Pancreas (tissue), 10 donors: ENCODE measurements around the gene CCNE1. TPM values are rescaled to one million over a fixed set of nuclear protein-coding genes. Genes with fewer than 3 reads are reported as not detected.
"Not testable (repeated sequence)": the region's sequence is repeated elsewhere in the genome, so short reads cannot be mapped to it uniquely, and the experiment has no call there.

ENCODE experiments used
- ATAC-seq, 4 donors: fragments of 200-7000 bp; cut with Tn5 transposase; one replicate each; pipeline versions ENCODE4 v1.8.0 to v1.9.1; 2020; ENCODE audit warnings: mild to moderate bottlenecking in 4 of 4, moderate library complexity in 4 of 4
- DNase-seq, 6 donors: peaks; one replicate each; pipeline ENCODE4 v3.0.0-alpha.2; 2020
- FAIRE-seq: peaks from 2 replicates; lab custom pipeline; 2012; peaks lifted over from hg19 to GRCh38; lab: Jason Lieb, UNC
- H3K27ac ChIP-seq, 4 donors: fragments of 200-600 bp; sonication (generic); 1 replicate in 3 of 4; 2 replicates in 1 of 4; pipeline versions ENCODE4 v1.5.0 to v1.8.0; 2020
- H3K27me3 ChIP-seq, 4 donors: fragments of 200-600 bp; one replicate each; pipeline ENCODE4 v1.8.0; 2021
- H3K36me3 ChIP-seq, 3 donors: fragments of 200-600 bp; sonication (generic) in 1 of 3; one replicate each; pipeline versions ENCODE4 v1.5.0 to v1.8.0; 2020 to 2021
- H3K4me1 ChIP-seq, 3 donors: fragments of 200-600 bp; one replicate each; pipeline ENCODE4 v1.8.0; 2021
- H3K4me3 ChIP-seq, 4 donors: fragments of 200-600 bp; sonication (generic) in 2 of 4; one replicate each; pipeline versions ENCODE4 v1.5.0 to v1.8.0; 2020 to 2021
- H3K9me3 ChIP-seq, 4 donors: fragments of 200-600 bp; one replicate each; pipeline ENCODE4 v1.8.0; 2021
- WGBS, 2 donors: extraction: QIAGEN DNeasy Blood & Tissue Kit; methylation state at CpG; one replicate each; pipeline ENCODE4 v1.1.7; 2013; 5-methylcytosine and 5-hydroxymethylcytosine counted together
- intact Hi-C, 3 donors: fragments of 100-400 bp; cut with DNase I; formaldehyde crosslinking; loops; one replicate each; pipeline versions ENCODE4 v1.11.1 to v1.14.2; 2022
- polyA plus RNA-seq, 2 donors: library from polyadenylated mRNA; stranded (reverse); fragments of 200-250 nt; gene quantifications; one replicate each; pipeline ENCODE4 v1.2.3, GENCODE V29; 2013
- total RNA-seq, 6 donors: library from RNA; stranded (reverse); fragmentation: NEBNext Ultra II Directional in 4 of 6; extraction: Animal tissue kit (Norgen Biotek cat#: 25700) in 4 of 6; gene quantifications; one replicate each; pipeline versions ENCODE4 v1.2.1 to v1.2.4, GENCODE V29; 2021 to 2023
- TF ChIP-seq, protein P1 (sequence below), 4 donors: fragments of 200-600 bp; sonication (generic) in 3 of 4; IDR thresholded peaks; one replicate each; pipeline versions ENCODE4 v1.5.0 to v1.8.0; 2021; ENCODE audit warnings: antibody characterized with exemption in 4 of 4
- donor health status: healthy with polysubstance abuse.
- donor health status: DM: no; HTN: no; CAD: no; lungs with moderate emphysema.
- donor health status: DM: no; HTN: no; CAD: no.
- donor health status: control.
- donor health status: control.
- donor health status: Bipolar disorder and iron deficiency.
- donor health status: DM: yes; HTN: yes; CAD: no.
- donor health status: DM: no; HTN: no; CAD: no.
- donor health status: DM: no; HTN: no; CAD: no.
- donor health status: DM: yes; HTN: yes; CAD: no.

CCNE1 gene
- total and polyA plus RNA-seq, 8 donors: 0.23 to 1.9 (median 0.74) TPM

DNA sequence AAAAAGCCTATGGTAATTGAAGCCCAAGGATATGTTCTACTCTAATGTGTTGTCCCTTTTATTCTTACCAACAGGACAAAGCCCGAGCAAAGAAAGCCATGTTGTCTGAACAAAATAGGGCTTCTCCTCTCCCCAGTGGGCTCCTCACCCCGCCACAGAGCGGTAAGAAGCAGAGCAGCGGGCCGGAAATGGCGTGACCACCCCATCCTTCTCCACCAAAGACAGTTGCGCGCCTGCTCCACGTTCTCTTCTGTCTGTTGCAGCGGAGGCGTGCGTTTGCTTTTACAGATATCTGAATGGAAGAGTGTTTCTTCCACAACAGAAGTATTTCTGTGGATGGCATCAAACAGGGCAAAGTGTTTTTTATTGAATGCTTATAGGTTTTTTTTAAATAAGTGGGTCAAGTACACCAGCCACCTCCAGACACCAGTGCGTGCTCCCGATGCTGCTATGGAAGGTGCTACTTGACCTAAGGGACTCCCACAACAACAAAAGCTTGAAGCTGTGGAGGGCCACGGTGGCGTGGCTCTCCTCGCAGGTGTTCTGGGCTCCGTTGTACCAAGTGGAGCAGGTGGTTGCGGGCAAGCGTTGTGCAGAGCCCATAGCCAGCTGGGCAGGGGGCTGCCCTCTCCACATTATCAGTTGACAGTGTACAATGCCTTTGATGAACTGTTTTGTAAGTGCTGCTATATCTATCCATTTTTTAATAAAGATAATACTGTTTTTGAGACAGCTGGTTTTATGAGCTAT is 12.0 kb downstream of the CCNE1 start:
- FAIRE-seq: no peak
- no peak overlapping the region for H3K27ac ChIP-seq
- ATAC-seq: no peak
- H3K27me3 ChIP-seq: no peaks in the 10 kb centered on the region
- TF ChIP-seq, protein P1, sequence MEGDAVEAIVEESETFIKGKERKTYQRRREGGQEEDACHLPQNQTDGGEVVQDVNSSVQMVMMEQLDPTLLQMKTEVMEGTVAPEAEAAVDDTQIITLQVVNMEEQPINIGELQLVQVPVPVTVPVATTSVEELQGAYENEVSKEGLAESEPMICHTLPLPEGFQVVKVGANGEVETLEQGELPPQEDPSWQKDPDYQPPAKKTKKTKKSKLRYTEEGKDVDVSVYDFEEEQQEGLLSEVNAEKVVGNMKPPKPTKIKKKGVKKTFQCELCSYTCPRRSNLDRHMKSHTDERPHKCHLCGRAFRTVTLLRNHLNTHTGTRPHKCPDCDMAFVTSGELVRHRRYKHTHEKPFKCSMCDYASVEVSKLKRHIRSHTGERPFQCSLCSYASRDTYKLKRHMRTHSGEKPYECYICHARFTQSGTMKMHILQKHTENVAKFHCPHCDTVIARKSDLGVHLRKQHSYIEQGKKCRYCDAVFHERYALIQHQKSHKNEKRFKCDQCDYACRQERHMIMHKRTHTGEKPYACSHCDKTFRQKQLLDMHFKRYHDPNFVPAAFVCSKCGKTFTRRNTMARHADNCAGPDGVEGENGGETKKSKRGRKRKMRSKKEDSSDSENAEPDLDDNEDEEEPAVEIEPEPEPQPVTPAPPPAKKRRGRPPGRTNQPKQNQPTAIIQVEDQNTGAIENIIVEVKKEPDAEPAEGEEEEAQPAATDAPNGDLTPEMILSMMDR (IDR thresholded peaks at IDR 0.05): no peak
- no peaks in the 10 kb centered on the region for H3K36me3 ChIP-seq
- H3K4me1 ChIP-seq: no peaks in the 10 kb centered on the region
- DNase-seq: peak in 1 of 6 donors; percentile 17
- no peak overlapping the region for H3K4me3 ChIP-seq
- WGBS, 2 donors: 92% methylated on average over 20 of the region's 20 CpGs
- intact Hi-C loops: no loop called here
- no peaks in the 10 kb centered on the region for H3K9me3 ChIP-seq

DNA sequence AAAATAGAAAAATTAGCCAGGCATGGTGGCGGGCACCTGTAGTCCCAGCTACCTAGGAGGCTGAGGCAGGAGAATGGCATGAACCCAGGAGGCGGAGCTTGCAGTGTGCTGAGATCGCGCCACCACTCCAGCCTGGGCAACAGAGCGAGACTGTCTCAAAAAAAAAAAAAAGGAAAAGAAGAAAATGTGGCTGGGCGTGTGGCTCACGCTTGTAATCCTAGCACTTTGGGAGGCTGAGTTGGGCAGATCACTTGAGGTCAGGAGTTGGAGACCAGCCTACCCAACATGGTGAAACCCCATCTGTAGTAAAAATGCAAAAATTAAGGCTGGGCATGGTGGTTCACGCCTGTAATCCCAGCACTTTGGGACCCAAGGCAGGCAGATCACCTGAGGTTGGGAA is 13.5 kb downstream of the CCNE1 start:
- H3K4me3 ChIP-seq, intact Hi-C loops, FAIRE-seq, H3K9me3 ChIP-seq, H3K27me3 ChIP-seq, H3K27ac ChIP-seq, H3K36me3 ChIP-seq, DNase-seq, ATAC-seq, H3K4me1 ChIP-seq: not testable (repeated sequence)
- whole genome bisulfite sequencing, 2 donors: 95 to 99% methylated on average over 8 of the region's 8 CpGs

DNA sequence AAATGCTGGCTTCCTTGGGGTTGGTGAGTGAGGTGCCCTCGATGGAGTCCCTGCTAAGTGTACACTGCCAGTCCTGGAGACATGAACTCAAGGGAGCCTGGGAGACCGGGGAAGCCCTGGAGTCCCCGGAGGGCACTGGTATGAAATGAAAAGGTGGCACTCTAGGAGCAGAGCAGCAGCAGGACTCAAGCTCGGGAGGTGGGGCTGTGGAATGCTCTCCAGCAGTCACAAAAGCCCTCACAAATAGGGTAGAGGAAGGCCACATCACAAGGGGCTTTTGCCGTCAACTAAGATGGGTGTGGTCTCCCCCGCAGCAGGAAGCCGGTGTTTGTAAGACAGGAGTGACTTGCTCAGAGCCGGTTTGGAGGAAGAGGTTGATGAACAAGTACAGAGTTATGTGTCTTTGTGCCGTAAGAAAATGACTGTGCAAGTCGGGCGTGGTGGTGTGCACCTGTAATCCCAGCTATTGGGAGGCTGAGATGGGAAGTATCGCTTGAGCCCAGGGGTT is 19.3 kb downstream of the CCNE1 start:
- intact Hi-C loops: no loop called here
- DNase-seq (no peak), ATAC-seq (no peak), FAIRE-seq (no peak)
- no peaks in the 10 kb centered on the region for H3K4me1 ChIP-seq
- no peaks in the 10 kb centered on the region for H3K27me3 ChIP-seq
- H3K27ac ChIP-seq: no peak overlapping the region
- TF ChIP-seq, protein P1 (IDR thresholded peaks at IDR 0.05): no peak
- WGBS, 2 donors: 55% methylated on average over 12 of the region's 12 CpGs
- H3K4me3 ChIP-seq: no peak overlapping the region
- H3K9me3 ChIP-seq: no peaks in the 10 kb centered on the region
- H3K36me3 ChIP-seq: no peaks in the 10 kb centered on the region

DNA sequence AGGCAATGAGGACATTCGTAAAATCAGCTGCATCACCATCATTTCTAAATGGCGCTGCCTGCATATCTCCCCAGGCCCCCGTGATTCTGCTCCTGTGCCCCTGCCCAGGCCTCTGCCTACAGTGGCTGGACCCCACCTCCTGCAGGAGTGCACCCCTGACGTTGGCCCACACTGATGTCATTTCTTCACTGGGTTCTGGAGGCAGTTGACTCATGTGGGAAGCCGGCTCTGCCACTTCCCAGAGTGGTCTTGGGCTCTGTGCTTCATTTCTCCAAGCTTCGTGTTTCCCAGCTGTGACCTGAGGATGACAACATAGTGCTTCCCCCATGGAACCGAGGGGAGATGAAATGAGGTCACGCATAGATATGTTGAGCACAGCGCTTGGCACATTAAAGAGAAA is 19.9 kb downstream of the CCNE1 start:
- TF ChIP-seq, protein P1 (IDR thresholded peaks at IDR 0.05): no peak
- FAIRE-seq (no peak), ATAC-seq (no peak), DNase-seq (no peak)
- 62 to 76% methylated on average over 9 of the region's 9 CpGs for WGBS, 2 donors
- H3K27ac ChIP-seq: no peak overlapping the region
- H3K9me3 ChIP-seq: no peaks in the 10 kb centered on the region
- H3K4me3 ChIP-seq: no peak overlapping the region
- no peaks in the 10 kb centered on the region for H3K36me3 ChIP-seq
- H3K27me3 ChIP-seq: no peaks in the 10 kb centered on the region
- no peaks in the 10 kb centered on the region for H3K4me1 ChIP-seq
- intact Hi-C loops: no loop called here

DNA sequence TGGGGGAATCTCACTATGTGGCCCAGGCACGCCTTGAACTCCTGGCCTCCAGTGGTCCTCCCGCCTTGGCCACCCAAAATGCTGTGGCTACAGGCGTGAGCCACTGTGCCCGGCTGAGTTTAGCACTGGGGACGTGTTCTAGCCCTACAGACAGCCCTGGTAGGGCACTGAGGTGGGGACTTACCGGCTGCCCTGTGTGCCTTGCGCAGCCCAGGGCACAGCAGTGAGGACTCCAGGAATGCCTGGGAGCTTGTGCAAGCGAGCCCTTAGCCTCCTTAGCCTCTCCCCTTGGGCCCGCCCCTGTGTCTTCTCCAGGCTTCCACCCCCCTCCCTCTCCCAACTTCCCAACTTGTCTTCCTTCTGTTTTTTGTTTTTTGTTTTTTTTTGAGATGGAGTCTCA is 21.0 kb downstream of the CCNE1 start:
- Histone ChIP-seq H3K4me3 (no peak overlapping the region), H3K4me1 (no peaks in the 10 kb centered on the region), H3K27ac (no peak overlapping the region), H3K36me3 (no peaks in the 10 kb centered on the region), H3K27me3 (no peaks in the 10 kb centered on the region), H3K9me3 (no peaks in the 10 kb centered on the region)
- 69 to 79% methylated on average over 9 of the region's 9 CpGs for WGBS, 2 donors
- FAIRE-seq (no peak), ATAC-seq (no peak), DNase-seq (no peak)
- TF ChIP-seq, protein P1 (IDR thresholded peaks at IDR 0.05): no peak
- intact Hi-C loops: no loop called here
